Duodenal mucosa (tissue), 2 donors: ENCODE results near the gene HS3ST5.

ENCODE experiments used
- H3K27ac ChIP-seq: one replicate; pipeline ENCODE4 v1.7.0; 2013; ENCODE audit warnings: low read depth, low read length
- H3K27me3 ChIP-seq, 2 donors: one replicate each; pipeline ENCODE4 v1.7.0; 2013; ENCODE audit warnings: low read length in 2 of 2, control low read depth in 1 of 2; ENCODE audit not compliant: insufficient read depth in 2 of 2, control insufficient read depth in 1 of 2
- H3K36me3 ChIP-seq, 2 donors: one replicate each; pipeline ENCODE4 v1.7.0; 2013; ENCODE audit warnings: low read length in 2 of 2, control low read depth in 1 of 2; ENCODE audit not compliant: insufficient read depth in 2 of 2, control insufficient read depth in 1 of 2
- H3K4me1 ChIP-seq, 2 donors: one replicate each; pipeline ENCODE4 v1.7.0; 2013; ENCODE audit warnings: low read length in 2 of 2, control low read depth in 1 of 2; ENCODE audit not compliant: insufficient read depth in 2 of 2, control insufficient read depth in 1 of 2
- H3K4me3 ChIP-seq, 2 donors: one replicate each; pipeline ENCODE4 v1.7.0; 2013; ENCODE audit warnings: low read length in 2 of 2, low read depth in 1 of 2
- H3K9ac ChIP-seq, 2 donors: one replicate each; pipeline ENCODE4 v1.7.0; 2013; ENCODE audit warnings: low read length in 2 of 2, low read depth in 1 of 2
- H3K9me3 ChIP-seq, 2 donors: one replicate each; pipeline ENCODE4 v1.7.0; 2013; ENCODE audit warnings: low read length in 2 of 2, control low read depth in 1 of 2; ENCODE audit not compliant: control insufficient read depth in 1 of 2

HS3ST5 gene

DNA sequence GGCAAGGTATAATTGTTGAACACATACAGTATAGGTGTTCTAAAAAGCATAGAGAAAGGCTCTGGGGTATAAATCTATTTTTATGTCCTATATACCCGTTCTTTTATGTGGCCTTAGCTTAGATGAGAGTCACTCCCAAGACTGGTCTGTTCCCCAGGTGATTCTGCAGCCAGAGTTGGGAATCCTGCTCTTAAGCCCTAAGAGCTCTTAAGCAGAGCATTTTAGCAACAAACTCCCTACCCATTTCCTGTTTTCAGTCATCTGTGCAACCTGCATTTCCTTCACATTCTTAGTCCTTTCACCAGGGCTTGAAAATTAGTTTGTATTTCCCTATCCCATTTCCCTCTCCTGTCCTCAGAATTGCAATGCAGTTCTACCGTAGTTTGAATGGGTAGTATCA is 166.1 kb downstream of the HS3ST5 start:
- Histone ChIP-seq H3K27me3 (no peaks in the 10 kb centered on the region), H3K9ac (no peak overlapping the region), H3K4me1 (peaks cover 0 to 5% of the 10 kb centered on the region in 2 donors), H3K36me3 (no peaks in the 10 kb centered on the region), H3K4me3 (no peak overlapping the region), H3K27ac (no peak overlapping the region), H3K9me3 (no peaks in the 10 kb centered on the region)

DNA sequence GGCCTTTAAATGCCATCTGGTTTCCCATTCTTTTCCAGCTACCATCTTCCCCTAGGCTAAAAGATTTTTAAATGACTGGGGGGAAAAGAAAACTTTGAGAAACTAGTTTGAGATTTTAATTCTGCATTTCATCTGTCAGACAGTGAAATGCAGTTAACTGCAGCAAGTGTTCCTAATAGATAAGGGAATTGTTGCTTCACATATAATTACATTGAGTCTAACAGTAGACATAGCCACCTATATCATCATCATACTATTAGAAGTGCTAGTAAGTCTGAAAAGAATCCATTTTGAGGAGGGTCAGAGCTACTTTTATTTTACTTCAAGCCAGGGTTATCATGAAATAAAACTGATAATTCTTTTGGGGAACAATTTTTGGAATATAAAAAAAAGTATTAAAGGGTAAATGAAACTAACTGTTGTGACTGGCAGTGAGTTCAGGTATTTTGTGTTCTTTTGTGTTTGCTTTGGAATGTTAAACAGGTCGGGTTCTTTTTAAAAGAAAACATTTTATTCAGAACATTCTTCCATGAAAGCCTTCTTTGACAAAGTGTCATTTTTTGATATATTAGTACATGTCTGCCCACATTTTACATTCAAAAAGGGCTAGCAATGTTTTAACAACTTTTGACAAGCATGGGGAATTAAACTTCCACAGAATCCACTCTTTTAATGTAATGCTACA is 170.1 kb downstream of the HS3ST5 start:
- Histone ChIP-seq H3K4me1 (peaks cover under 1 to 9% of the 10 kb centered on the region in 2 donors), H3K27ac (no peak overlapping the region), H3K27me3 (no peaks in the 10 kb centered on the region), H3K9ac (no peak overlapping the region), H3K4me3 (no peak overlapping the region), H3K36me3 (no peaks in the 10 kb centered on the region), H3K9me3 (no peaks in the 10 kb centered on the region)

DNA sequence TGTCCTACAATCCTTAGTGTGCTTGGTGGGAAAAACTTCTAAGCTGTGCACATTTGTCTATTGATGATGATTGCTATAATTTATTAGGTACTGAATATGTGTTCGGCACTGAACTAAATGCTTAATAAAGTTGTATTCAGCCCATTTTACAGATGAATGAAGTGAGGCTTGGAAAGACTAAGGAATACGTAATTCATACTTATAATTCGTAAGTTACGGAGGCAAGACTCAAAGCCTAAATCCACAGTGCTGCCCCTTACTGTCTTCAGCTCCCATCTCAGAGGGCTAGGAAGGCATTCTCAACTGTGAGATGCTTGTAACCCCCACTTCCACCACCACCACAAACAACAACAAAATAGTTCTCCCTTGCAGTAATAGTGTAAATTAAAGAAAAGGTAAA is 171.3 kb downstream of the HS3ST5 start:
- Histone ChIP-seq H3K9me3 (no peaks in the 10 kb centered on the region), H3K27ac (no peak overlapping the region), H3K4me3 (no peak overlapping the region), H3K27me3 (no peaks in the 10 kb centered on the region), H3K9ac (no peak overlapping the region), H3K36me3 (no peaks in the 10 kb centered on the region), H3K4me1 (peaks cover 5 to 17% of the 10 kb centered on the region in 2 donors)

- Histone ChIP-seq H3K27ac (no peak overlapping the region), H3K36me3 (no peaks in the 10 kb centered on the region), H3K4me3 (no peak overlapping the region), H3K27me3 (no peaks in the 10 kb centered on the region), H3K9me3 (no peaks in the 10 kb centered on the region), H3K9ac (no peak overlapping the region), H3K4me1 (peaks cover 5 to 17% of the 10 kb centered on the region in 2 donors)
Measured at GRCh38 chr6:114170958-114171387, 171.8 kb downstream of the HS3ST5 start.

DNA sequence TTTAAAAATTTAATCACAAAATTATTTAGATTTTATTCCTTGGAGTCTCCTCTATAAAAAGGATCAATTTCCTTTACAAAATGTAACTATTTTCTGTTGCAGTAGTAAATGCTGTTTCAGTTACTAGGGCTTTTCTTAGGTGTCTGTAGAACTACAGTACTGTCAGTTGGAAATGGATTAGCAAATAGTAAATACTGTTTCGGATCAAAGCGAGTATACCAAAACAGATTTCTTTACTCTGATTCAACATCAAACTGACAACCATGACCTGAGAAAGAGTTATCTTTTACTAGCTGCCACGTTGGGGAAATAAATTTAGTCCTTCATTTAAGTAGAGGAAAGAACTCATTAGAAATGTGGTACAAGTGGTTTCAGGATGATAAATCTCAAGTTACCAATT is 172.5 kb downstream of the HS3ST5 start:
- no peak overlapping the region for H3K4me3 ChIP-seq
- no peaks in the 10 kb centered on the region for H3K27me3 ChIP-seq
- no peaks in the 10 kb centered on the region for H3K9me3 ChIP-seq
- no peak overlapping the region for H3K9ac ChIP-seq
- H3K36me3 ChIP-seq, result no peaks in the 10 kb centered on the region
- no peak overlapping the region for H3K27ac ChIP-seq
- H3K4me1 ChIP-seq, result peaks cover 5 to 17% of the 10 kb centered on the region in 2 donors

DNA sequence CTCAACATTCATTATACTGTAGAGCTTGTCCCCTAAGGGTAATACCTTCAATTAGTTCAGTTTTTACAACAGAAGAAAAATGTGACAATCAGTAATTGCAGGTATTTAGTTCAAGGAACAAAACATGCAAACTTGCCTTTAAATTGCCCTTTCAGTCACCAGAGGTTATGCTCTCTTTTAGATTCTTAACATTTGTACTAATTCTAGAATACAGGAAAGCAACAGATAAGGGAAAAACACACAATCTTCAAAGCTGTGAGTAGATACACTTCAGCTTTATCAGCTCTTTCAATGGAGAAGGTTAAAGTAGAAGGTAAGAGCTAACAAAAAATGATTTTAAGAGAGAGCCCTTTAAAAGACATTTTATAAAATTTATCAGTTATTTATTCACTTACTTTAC is 173.1 kb downstream of the HS3ST5 start:
- H3K9me3 ChIP-seq, result no peaks in the 10 kb centered on the region
- no peak overlapping the region for H3K9ac ChIP-seq
- peaks cover 5 to 22% of the 10 kb centered on the region in 2 donors for H3K4me1 ChIP-seq
- H3K27me3 ChIP-seq, result no peaks in the 10 kb centered on the region
- no peak overlapping the region for H3K4me3 ChIP-seq
- H3K36me3 ChIP-seq, result no peaks in the 10 kb centered on the region
- no peak overlapping the region for H3K27ac ChIP-seq

GRCh38 chr6:114167583-114168576 is 174.9 kb downstream of the HS3ST5 start:
- Histone ChIP-seq H3K9ac (no peak overlapping the region), H3K27me3 (no peaks in the 10 kb centered on the region), H3K4me3 (peak overlapping the region in 1 of 2 donors; percentile 7), H3K36me3 (no peaks in the 10 kb centered on the region), H3K4me1 (peaks cover 5 to 30% of the 10 kb centered on the region in 2 donors), H3K9me3 (no peaks in the 10 kb centered on the region), H3K27ac (no peak overlapping the region)

GRCh38 chr6:114164207-114164606 is 178.6 kb downstream of the HS3ST5 start:
- Histone ChIP-seq H3K4me3 (no peak overlapping the region), H3K27me3 (no peaks in the 10 kb centered on the region), H3K9me3 (no peaks in the 10 kb centered on the region), H3K9ac (no peak overlapping the region), H3K36me3 (no peaks in the 10 kb centered on the region), H3K4me1 (peaks cover 5 to 38% of the 10 kb centered on the region in 2 donors), H3K27ac (no peak overlapping the region)

GRCh38 chr6:114162691-114163347 is 180.0 kb downstream of the HS3ST5 start:
- H3K27me3 ChIP-seq, result no peaks in the 10 kb centered on the region
- H3K9me3 ChIP-seq, result no peaks in the 10 kb centered on the region
- H3K4me1 ChIP-seq, result peaks cover 5 to 39% of the 10 kb centered on the region in 2 donors
- H3K36me3 ChIP-seq, result no peaks in the 10 kb centered on the region
- no peak overlapping the region for H3K9ac ChIP-seq
- no peak overlapping the region for H3K27ac ChIP-seq
- H3K4me3 ChIP-seq, result no peak overlapping the region

DNA sequence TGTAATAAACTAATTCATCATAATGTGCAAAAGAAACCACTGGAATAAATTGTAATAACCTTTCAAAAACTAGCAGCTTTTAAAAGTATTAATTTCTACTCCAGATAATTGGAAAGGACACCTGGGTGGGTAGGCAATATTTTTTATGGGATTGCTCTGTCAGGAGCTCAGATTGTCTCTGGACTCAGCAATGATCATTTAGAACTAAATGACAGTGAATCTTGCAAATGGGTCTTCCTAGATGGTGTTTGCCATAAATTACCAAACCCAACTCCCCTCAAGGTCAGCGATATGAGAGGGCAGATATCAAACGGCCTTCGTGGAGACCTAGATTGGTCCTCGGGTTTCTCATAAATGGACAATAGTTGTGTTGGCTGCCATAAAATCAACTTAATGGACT is 181.9 kb downstream of the HS3ST5 start:
- H3K4me1 ChIP-seq, result peaks cover 0 to 40% of the 10 kb centered on the region in 2 donors
- no peaks in the 10 kb centered on the region for H3K9me3 ChIP-seq
- H3K36me3 ChIP-seq, result no peaks in the 10 kb centered on the region
- no peak overlapping the region for H3K4me3 ChIP-seq
- H3K9ac ChIP-seq, result no peak overlapping the region
- H3K27ac ChIP-seq, result no peak overlapping the region
- no peaks in the 10 kb centered on the region for H3K27me3 ChIP-seq
